COLO829 (cell line): Measurements from ENCODE around the gene CARD10.

Experiments used
- DNase-seq: peaks from one replicate; pipeline ENCODE4 v3.0.0; 2012; ENCODE audit warnings: low spot score

Gene CARD10

DNA sequence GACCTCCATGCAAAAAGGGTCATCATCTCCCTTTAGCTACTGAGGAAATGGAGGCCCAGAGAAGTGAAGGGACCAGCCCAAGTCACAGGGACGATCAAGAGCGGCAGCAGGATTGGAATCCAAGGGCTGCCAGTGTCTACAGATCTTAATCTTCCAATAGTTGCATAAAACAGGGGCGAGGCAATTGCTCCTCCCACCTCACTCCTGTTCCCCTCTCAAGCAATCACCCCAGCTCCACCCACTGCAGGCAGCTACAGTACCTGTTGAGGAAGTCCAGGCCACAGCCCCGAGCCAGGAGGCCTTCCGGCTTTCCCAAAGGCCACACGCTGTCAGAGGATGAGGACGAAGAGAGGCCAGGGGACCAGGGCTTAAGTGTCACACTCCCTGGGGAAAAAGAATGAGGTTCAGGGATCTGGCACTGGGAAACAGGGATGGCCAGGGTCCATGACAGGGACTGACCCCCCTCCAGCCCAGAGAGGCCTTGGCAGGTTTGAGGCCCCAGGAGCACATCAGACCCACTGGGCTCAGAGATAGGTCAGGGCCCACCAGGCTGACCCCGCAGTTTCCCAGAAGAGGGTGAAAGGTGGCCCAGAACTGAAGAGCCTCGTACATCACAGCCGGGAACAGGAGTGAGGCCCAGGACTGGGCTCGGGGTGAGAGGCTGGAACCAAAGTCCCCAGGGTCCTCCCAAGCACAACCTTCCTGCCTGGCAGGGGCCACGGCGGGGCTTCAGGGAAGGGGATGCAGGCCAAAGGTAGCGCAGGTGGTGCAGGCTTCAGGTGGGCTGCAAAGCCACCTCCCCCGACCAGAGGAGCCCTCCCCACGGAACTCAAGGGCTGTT lies 16.7 kb downstream of the CARD10 start:
- DNase-seq: no peak

DNA sequence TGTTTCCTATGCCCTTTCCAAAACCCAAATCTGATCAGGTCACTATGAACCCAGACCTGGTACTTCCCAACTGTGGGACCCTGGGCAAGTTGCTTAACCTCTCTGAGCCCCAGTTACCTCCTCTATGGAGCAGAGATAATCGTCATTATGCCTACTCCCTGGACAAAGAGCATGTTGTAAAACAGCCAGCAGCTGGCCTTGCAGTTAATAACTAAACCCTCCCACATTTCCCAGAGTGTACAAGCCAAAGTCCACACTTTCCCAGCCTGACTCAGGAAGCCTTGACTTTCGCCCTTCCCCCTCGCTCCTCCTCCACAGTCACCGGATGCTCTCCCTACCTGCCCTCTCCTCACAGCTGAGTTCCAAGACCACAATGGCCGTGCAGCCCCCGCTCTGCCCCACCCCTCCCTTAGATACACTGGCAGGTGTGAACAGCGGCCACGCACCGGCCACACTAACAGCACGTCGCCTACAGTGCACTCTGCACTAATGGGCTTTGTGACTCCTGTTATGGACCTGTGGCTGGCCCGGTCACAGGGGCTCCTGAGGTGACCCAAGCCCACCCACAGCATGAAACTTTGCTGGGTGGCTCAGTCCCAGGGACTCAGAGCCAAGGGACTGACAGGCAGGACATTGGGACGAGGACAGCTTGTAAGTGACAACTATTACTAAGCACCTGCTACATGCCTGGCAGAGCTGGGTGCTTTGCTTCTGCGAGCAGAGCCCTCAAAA lies 17.4 kb downstream of the CARD10 start:
- peak; percentile 95 for DNase-seq

DNA sequence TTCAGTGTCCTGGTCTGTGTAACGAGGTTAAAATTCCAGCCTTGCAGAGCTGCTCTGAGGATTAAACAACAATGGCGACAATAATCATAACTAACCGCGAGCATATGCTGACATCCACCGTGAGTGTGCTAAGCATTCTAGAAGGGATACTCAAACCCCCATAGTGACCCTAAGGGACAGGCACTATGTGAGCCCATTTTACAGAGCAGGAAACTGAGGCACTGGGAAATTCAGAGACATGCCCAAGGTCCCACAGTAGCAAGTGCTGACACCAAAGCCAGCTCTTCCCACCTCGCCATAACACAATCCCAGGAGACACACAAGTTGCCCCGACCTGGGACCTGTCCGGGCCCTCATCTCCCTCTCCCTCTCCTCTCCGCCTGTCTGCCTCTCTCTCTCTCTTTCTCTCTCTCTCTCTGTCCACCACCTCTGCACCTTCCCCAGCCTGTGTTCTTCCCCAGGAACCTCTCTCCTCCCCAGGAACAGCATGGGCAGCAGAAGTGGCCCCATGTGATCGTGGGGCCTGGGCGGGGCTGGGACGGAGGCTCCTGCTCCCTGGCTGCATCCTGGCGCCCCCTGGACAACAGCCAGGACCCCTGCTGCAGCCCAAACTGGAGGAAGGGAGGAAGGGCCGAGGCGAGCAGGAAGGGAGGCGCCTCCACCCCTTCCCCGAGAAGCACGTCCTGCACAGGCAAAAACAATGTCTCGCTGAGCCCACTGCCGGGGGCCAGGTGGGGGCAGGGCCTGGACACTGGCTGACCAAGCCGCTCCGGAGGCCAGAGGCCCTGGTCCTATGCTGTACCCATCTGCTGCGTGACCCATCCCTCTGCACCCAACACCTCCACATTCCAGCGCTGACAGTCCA lies 18.2 kb downstream of the CARD10 start:
- no peak for DNase-seq

DNA sequence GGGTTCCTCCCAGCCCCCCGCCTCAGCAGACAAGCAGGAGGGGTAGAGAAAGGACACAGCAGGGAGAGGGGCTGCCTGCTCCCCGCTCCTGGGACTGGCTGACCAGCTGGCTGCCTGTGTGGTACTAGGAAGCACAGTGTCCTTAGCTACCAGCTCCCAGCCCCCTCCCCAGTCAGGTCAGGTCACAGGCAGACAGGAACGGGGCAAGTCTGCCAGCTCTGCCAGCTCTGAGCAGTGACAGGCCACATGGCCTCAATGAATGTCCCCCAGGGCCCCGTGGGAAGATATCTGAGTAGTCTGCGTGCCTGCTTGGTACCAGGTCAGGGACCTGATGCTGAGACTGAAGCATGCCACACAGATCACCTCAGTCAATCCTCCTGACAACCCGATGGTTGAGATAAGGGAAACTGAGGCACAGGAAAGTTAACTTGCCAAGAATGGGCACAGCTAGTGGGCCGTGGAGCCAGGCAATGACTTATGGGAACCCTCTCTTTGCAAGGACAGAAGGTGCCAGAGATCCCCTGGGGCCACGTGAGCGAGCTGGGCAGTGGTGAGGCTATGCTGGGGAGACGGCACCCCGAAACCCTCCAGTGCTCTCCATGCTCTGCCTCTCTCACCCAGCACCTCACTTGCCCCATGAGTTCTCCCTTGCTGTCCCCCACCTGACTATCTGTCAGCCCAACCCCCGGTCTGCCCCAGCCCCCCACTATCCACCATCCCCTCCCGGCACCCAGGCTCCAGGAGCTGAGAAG lies 19.2 kb downstream of the CARD10 start:
- no peak for DNase-seq

DNA sequence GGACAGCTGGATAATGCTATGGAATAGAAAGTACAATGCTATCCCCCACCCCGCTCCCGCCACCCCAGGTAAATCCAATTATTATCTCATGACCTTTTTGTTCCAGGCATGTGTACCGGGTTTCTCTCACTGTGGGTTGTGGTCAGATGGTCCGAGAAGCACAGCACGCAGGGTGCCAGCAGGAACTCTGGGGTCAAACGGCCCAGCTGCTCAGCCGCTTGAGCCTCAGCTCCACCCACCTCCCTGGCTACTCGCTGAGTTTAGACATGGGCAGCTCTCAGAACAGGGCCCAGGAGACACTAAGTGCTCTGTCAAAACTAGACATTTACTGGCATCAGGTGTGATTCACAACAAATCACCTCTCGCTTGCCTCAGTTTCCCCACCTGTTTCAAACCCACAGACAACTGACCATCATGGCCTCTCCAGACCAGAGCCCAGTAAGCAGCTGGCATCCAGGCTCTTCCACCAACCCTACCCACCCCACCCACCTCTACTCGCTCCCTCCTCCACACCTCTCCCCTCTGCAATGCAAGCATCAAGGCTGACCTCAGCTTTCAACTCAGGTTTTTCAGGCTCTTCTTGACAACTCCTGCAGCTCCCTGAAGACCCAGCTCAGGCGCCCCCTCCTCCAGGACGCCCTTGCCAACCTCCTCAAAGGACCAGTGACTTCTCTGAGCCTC lies 20.0 kb downstream of the CARD10 start:
- DNase-seq: no peak

DNA sequence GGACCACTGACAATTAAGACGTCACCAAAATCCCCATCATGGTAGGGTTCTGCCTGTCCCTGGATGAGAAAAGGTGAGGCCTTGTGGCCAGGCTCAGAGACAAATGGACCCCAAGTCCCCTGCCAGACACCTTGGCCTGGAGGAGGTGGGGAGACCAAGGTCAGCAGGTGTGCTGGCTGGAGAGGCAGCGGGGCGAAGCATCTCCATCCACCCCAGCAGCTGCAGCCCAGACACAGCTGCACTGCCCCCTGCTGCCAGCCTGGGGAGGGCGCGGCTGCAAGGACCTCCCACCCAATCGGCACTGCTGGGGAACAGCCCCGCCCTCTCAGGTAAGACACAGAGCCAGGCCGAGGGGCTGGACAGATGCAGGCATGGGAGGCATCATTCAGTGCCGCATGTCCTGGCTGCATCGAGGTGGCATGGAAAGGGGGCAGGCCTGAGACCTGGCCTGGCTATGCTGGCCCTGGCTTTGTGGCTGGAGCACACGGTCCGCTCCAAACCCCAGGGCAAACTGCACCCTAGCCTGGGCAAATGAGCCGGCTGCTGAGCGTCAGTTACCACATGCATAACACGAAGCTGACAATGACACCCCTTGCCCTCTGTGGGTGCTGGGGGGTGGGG lies 20.8 kb downstream of the CARD10 start:
- DNase-seq: no peak

DNA sequence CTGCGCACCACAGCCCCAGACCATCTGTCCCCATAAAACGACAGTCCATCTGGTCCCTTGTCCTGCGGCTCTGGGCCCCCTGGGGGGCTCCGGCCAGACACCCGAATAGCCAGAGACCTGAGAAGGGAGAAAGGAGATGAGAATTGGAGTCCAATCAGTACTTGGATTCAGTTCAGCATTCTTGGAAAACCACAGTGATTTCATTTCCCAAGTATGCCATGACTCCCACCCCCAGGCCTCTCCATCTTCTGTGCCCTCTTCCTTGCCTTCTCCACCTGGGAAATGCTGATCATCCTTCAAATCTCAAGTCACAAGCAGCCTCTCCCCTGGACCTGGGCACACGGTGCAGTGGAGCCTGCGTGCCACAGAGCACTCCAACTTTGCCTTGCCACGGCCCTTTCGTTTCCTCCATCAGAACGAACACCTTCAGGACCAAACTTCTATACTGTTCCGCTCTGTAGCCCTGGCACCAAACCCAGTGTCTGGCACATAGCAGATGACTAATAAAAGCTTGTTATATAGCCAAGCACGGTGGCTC lies 22.1 kb downstream of the CARD10 start:
- no peak for DNase-seq

DNA sequence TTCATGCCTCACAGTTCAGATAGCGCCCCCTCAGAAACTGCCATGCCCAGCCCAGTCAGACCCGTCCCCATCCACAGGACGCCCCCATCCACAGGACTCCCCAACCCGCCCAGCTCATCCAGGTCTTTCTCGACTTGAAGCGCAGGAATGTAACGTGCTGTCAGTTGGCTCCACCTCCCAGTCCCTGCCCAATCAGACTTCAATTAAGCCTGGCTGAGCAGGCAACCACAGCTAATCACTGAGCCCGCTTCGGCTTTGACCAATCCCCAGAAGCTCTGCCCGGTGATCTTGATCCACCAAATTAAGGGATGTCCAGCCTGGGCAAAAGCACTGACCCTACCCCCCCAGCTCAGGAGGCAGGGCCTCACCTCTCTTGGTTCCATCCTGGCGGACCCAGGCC lies 22.6 kb downstream of the CARD10 start:
- no peak for DNase-seq

DNA sequence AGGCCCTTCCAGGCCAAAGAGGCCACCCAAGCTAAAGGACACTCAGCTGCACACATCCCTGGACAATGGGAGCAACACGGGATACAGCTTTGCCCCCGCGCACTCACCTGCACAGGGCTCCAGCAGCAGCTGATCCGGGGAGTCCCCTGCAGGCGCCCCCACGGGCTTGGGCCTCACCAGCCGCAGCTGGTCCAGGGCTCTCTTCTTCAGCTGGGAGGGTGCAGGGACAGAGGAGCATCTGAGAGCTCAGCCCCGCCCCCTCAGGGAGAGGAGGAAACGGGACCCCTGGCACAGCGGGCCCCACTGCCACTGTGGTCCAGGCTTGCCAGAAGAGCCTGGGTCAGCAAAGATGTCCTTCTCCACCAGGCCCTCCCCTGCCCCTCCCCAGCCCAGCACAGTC lies 25.2 kb downstream of the CARD10 start:
- no peak for DNase-seq

DNA sequence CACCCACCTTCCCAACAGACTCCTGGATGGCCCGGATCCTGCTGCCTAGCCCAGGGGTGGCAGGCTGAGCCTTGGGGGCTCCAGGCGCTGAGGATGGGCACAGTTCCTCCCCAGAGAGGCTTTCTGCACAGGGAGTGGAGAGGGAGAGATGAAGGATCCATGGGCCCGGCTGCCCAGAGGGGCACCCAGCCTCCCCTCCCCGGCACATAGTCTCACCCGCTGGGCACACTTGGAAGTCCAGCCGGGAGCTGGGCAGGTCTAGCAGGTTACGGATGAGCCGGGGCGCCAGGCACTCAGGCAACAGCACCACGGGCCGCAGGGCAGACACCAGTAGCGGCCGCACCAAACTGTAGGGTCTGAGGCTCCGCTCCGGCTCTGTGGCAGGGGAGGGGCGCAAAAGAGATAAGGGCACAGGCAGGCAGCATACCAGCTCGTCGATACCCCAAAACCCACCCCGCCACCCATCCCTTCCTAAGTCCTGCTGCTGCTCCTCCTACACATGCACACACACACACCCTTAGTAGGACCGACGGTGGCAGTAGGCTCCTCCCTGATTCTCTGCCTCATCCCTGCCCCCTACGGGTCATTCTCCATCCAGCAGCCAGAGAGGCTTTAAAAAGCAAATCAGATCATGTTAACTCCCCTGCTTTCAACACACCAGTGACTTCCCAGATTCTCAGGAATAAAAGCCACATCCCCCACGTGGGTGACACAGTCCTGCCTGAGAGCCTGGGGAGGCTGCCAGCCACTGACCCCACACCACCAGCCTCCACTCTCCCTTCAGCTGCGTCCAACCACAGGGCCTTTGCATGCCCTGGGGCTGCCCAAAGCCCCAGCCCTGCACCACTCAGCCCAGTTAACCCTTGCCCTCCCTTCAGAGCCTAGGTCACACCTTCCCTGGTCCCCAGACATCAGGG lies 26.5 kb downstream of the CARD10 start:
- DNase-seq: no peak

DNA sequence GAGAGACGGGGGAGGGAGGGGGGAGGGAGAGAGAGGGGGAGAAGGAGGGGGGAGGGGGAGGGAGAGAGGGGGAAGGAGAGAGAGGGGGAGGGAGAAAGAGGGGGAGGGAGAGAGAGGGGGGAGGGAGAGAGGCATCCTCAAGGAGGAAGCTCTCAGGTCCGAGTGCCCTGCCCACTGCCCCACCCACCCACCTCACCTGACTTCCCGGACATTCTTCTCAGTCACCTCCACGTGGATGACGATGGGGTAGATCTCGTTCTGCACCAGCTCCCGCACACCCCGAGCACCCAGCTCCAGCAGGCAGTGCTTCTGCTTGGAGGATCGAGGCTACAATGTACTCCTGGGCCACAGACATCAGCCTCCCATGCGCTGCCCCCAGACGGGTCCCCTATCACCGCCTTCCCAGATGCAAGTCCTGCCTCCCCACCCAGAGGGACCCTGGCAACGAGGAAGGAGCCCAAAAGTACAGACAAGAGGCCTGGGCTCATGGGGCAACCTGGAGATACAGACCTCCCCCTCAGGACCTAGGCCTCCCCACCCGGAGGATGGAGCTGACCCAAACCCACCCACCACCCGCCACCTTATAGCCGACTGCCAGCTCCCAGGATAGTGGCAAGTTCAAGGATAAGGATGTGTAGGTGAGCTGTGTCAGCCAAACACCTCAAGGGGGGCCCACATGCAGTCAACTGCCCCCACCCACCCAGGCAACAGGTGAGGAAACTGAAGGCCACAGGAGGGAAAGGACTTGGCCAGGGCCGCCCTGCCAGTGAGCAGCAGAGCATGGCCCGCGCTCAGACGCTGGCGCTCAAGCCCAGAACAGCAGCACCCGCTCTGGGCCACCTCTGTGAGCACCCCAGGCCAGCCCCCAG lies 27.4 kb downstream of the CARD10 start:
- no peak for DNase-seq

DNA sequence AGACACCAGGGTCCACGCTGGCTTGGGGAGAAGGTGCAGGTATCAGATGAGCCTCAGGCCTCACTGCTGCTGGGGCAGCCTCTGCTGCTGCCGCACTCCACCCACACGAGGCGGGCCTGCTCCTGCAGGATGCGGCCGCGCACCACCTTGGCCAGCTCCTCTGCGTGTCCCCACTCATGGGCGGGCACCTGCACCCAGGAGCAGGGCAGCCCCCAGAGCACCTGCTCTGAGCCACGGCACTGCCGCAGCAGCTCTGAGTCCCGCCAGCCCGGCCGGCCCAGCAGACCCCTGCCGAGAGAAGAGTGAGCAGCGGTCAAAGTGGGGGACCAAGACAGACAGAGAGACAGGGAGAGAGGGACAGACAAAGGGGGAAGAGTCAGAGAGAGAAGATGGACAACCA lies 28.1 kb downstream of the CARD10 start:
- no peak for DNase-seq

DNA sequence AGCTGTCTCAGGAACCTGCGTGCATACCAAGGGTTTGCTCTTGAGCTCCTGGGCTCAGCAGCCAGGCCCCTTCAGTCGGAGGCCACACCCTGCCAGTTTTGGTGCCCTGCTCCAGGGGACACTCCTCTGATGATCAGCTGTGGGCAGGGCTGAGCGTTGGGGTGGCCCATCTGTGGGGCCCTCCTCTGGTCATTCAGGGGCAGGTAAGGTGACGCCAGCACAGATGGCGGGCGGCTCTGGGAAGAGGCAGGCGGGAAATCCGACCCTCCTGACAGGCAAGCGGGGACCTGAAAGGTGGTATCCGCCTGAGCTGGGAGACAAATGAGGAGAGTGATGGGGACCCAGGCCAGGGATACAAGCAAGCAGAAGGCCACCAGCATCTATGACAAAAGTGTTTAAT lies 29.2 kb downstream of the CARD10 start:
- no peak for DNase-seq

DNA sequence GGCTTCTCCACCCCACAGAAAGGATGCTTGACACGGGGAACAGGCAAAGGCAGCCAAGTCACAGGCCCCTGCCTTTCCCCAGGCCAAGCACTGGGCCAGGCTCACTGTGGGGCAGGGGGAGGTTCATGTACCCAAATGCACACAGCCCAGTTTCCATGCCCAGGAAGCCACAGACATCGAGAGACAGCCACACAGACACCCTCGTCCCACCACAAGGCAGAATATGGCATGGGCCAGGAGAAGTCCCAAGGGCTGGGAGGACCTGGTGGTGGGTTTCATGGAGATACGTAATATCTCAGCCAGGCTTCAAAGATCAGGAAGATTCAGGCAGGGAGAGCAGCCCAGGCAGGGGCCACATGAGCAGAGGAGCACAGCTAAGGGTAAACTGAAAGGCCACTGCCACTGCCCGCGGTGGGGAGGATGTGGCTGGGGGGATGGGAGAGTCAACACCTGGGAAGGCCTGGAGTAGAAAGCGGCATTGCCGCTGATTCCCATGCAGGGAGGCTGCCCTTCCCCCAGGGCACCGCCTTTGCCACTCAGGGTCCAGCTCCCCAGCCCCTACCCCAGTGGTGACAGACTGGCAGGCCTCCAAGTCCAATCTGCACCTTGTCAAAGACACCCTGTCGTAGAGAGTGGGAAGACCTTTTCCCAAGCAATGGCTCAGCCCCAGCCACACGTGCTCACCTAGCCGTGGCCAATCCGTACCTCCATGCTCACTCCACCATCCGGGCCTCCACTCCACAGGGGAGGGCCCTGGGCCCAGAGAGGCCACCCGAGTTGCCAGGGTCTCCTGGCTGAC lies 30.7 kb downstream of the CARD10 start:
- no peak for DNase-seq

DNA sequence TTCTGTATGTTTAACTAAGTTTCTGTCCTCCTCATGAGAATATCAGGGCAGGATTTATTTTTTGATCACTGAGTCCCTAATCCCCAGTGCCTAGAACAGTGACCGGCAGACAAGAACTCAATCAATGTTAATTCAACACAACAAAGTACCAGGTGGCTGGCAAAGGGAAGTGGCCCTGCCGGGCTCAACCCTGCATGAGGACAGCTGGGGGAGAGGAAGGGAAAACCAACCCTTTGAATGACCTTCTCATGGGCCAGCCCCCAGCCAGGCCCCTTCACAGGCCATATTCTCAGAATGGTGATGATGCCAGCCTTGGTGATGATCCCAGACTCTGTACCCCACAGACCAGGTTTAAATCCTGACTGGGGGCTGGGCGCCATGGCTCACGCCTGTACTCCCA lies 31.6 kb downstream of the CARD10 start:
- DNase-seq: no peak

DNA sequence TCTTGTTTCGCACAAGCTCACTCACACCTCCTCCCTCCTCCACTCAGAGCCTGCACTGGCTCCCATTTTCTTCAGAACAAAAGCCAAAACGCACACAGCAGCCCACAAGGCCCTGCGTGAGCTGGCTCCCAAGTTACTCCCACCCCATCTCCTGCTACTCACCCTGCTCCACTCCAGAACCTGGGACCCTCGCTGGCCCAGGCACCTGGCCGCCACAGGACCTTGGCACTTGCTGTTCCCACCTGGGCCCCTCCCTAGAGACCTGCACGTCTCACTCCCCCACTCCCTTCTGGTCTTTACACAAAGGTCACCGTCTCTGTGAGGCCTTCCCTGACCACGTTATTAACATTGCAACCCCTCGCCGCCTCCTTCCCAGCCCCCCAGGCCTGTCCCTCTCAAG lies 32.1 kb downstream of the CARD10 start:
- no peak for DNase-seq

DNA sequence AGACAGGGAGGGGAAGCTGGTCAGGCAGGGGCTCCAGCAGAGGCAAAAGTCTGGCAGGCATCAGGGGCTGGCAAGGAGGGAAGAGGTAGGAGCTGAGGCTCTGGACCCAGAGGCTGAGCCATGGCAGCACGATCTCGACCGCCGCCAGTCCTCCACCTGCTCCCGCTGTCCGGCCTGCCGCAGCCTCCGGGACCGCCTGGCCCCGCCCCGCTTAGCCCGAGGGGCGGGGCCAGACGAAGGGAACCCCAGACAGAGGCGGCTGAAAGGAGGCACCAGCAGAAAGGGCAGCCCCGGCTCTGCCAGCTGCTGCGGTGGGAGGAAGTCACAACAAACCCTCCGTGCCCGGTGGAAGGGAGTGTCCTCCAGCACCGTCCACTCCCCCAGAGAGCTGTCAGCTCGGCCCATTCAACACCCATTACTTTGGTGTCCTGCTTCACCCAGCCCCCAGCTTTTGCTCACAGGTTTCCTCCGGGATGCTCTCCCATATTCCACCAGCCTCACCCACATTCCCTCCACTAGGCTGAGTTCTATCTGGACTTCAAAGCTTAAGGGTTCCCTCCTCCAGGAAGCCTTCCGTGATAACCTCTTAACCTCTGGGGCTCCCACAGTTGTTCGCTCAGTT lies 32.9 kb downstream of the CARD10 start, which contains the start of gene MFNG:
Gene MFNG, minus strand, starts transcription at position 161 of the 622 bp plus-strand sequence. CDS start 207 bp downstream, outside the sequence.
- peak; percentile 30 for DNase-seq
